Neural cell (in vitro differentiated cells): ENCODE results near the gene NAA20. TPM values are rescaled to one million over a fixed set of nuclear protein-coding genes. Genes with fewer than 3 reads are reported as not detected.

ENCODE experiments used
- H2AFZ ChIP-seq: fragments of 200-600, 300-800 bp; sonication (generic), shearing (Covaris generic); 2 replicates; pipeline ENCODE4 v1.6.0; 2014; ENCODE audit warnings: low read depth, mild to moderate bottlenecking, antibody characterized with exemption, low read length, moderate library complexity
- H3F3A ChIP-seq: fragments of 200-600 bp; shearing (Covaris generic); 2 replicates; pipeline ENCODE4 v1.6.1; 2016; ENCODE audit warnings: mild to moderate bottlenecking, moderate library complexity, mixed read lengths, antibody characterized with exemption, low read length; ENCODE audit not compliant: insufficient read depth, poor library complexity, severe bottlenecking
- H3K27ac ChIP-seq: fragments of 200-600, 300-800 bp; sonication (generic), shearing (Covaris generic); 2 replicates; pipeline ENCODE4 v1.5.1; 2014; ENCODE audit warnings: mild to moderate bottlenecking, low read length, moderate library complexity
- H3K27me3 ChIP-seq: fragments of 300-800, 200-600 bp; sonication (generic), shearing (Covaris generic); 2 replicates; pipeline ENCODE4 v1.6.0; 2014; ENCODE audit warnings: mild to moderate bottlenecking, low read depth, low read length, moderate library complexity; ENCODE audit not compliant: insufficient read depth
- H3K36me3 ChIP-seq: fragments of 300-800, 200-600 bp; sonication (generic), shearing (Covaris generic); 2 replicates; pipeline ENCODE4 v1.5.1; 2014; ENCODE audit warnings: mild to moderate bottlenecking, antibody characterized with exemption, low read length, moderate library complexity; ENCODE audit not compliant: insufficient read depth
- H3K4me2 ChIP-seq: fragments of 300-800, 200-600 bp; sonication (generic), shearing (Covaris generic); 2 replicates; pipeline ENCODE4 v1.6.0; 2014; ENCODE audit warnings: mild to moderate bottlenecking, low read length
- H3K4me3 ChIP-seq: fragments of 300-800, 200-600 bp; sonication (generic), shearing (Covaris generic); 2 replicates; pipeline ENCODE4 v1.5.1; 2014; ENCODE audit warnings: mild to moderate bottlenecking, low read length, moderate library complexity
- H3K79me2 ChIP-seq: fragments of 200-600 bp; shearing (Covaris generic); replicated peaks from 2 replicates; pipeline ENCODE4 v1.6.0; 2014; ENCODE audit warnings: mild to moderate bottlenecking, low read length, moderate library complexity; ENCODE audit not compliant: insufficient read depth
- H3K9ac ChIP-seq: fragments of 300-800, 200-600 bp; sonication (generic), shearing (Covaris generic); 2 replicates; pipeline ENCODE4 v1.6.1; 2016; ENCODE audit warnings: mild to moderate bottlenecking, low read length, mixed read lengths
- H3K9me2 ChIP-seq: fragments of 200-600 bp; shearing (Covaris generic); 2 replicates; pipeline ENCODE4 v1.6.1; 2016; ENCODE audit warnings: mild to moderate bottlenecking, low read length, mixed read lengths; ENCODE audit not compliant: insufficient read depth
- H3K9me3 ChIP-seq: fragments of 200-600, 300-800 bp; sonication (generic), shearing (Covaris generic); 2 replicates; pipeline ENCODE4 v1.6.1; 2016; ENCODE audit warnings: mild to moderate bottlenecking, mixed run types, low read length, moderate library complexity, mixed read lengths
- H4K20me1 ChIP-seq: fragments of 200-600 bp; shearing (Covaris generic); 2 replicates; pipeline ENCODE4 v1.6.1; 2016; ENCODE audit warnings: mild to moderate bottlenecking, mixed run types; ENCODE audit not compliant: insufficient read depth
- CTCF ChIP-seq: fragments of 450-650 bp; IDR thresholded peaks from 2 replicates; pipeline ENCODE4 v1.5.1; 2014; ENCODE audit warnings: antibody characterized with exemption, mild to moderate bottlenecking, moderate library complexity; ENCODE audit not compliant: poor library complexity, severe bottlenecking
- EP300 ChIP-seq: fragments of 450-650 bp; conservative IDR thresholded peaks from 2 replicates; pipeline ENCODE4 v1.6.1; 2014; ENCODE audit warnings: antibody characterized with exemption, mild to moderate bottlenecking, moderate library complexity; ENCODE audit not compliant: poor library complexity, severe bottlenecking
- EZH2 ChIP-seq: fragments of 200-600, 300-800 bp; shearing (Covaris generic), sonication (generic); IDR thresholded peaks from 2 replicates; pipeline ENCODE4 v1.6.1; 2014; ENCODE audit warnings: antibody characterized with exemption, low read length, borderline replicate concordance, mild to moderate bottlenecking; ENCODE audit not compliant: insufficient read depth, poor library complexity, severe bottlenecking
- MXI1 ChIP-seq: fragments of 450-650 bp; conservative IDR thresholded peaks from 2 replicates; pipeline ENCODE4 v1.6.1; 2014; ENCODE audit warnings: antibody characterized with exemption, mild to moderate bottlenecking; ENCODE audit not compliant: poor library complexity, severe bottlenecking
- POLR2AphosphoS5 ChIP-seq: IDR thresholded peaks from 2 replicates; pipeline ENCODE4 v1.6.1; 2012
- RAD21 ChIP-seq: fragments of 450-650 bp; conservative IDR thresholded peaks from 2 replicates; pipeline ENCODE4 v1.6.1; 2014; ENCODE audit warnings: antibody characterized with exemption, mild to moderate bottlenecking, moderate library complexity
- REST ChIP-seq: IDR thresholded peaks from 2 replicates; pipeline ENCODE4 v1.6.1; 2012; ENCODE audit warnings: borderline replicate concordance
- SMC3 ChIP-seq: fragments of 450-650 bp; conservative IDR thresholded peaks from 2 replicates; pipeline ENCODE4 v1.6.1; 2014; ENCODE audit warnings: antibody characterized with exemption, mild to moderate bottlenecking, moderate library complexity; ENCODE audit not compliant: poor library complexity
- TAF1 ChIP-seq: IDR thresholded peaks from 2 replicates; pipeline ENCODE4 v1.6.1; 2012; ENCODE audit warnings: low read depth
- polyA plus RNA-seq: library from polyadenylated mRNA; depleted of rRNA; stranded (reverse); fragments of >200 nt; gene quantifications from 2 replicates; pipeline ENCODE4 v1.2.3, GENCODE V29; 2014

The NAA20 gene
- polyA plus RNA-seq, 1 donor from 2014 or later, result 48.9 TPM

- no peaks in the 10 kb centered on the region for H3K9me3 ChIP-seq
- no peaks in the 10 kb centered on the region for H3K79me2 ChIP-seq
- no peak overlapping the region for H3K27ac ChIP-seq
- no peak overlapping the region for H3K9ac ChIP-seq
- H3K4me2 ChIP-seq, result no peak overlapping the region
- H3K4me3 ChIP-seq, result no peak overlapping the region
- no peaks in the 10 kb centered on the region for H3K36me3 ChIP-seq
- H3K27me3 ChIP-seq, result no peaks in the 10 kb centered on the region
- H4K20me1 ChIP-seq, result no peaks in the 10 kb centered on the region
- TF ChIP-seq REST, result no peak
- no peak for TF ChIP-seq EZH2
- no peak for TF ChIP-seq POLR2AphosphoS5
- no peak for TF ChIP-seq MXI1
- no peak for TF ChIP-seq CTCF
- no peak for TF ChIP-seq RAD21
- H3F3A ChIP-seq, result no peaks in the 10 kb centered on the region
- H3K9me2 ChIP-seq, result no peaks in the 10 kb centered on the region
- no peak overlapping the region for H2AFZ ChIP-seq
Observed at GRCh38 chr20:19993958-19994669, 23.0 kb upstream of the NAA20 start.

- Histone ChIP-seq H3K4me2 (no peak overlapping the region), H4K20me1 (no peaks in the 10 kb centered on the region), H2AFZ (no peak overlapping the region), H3K9ac (no peak overlapping the region), H3K4me3 (no peak overlapping the region), H3K36me3 (no peaks in the 10 kb centered on the region), H3F3A (no peaks in the 10 kb centered on the region), H3K27me3 (no peaks in the 10 kb centered on the region), H3K9me2 (no peaks in the 10 kb centered on the region), H3K27ac (no peak overlapping the region), H3K79me2 (no peaks in the 10 kb centered on the region), H3K9me3 (no peaks in the 10 kb centered on the region)
- TF ChIP-seq POLR2AphosphoS5, result no peak
- TF ChIP-seq EP300, result no peak
- peak; percentile 76 for TF ChIP-seq SMC3
- TF ChIP-seq MXI1, result no peak
- no peak for TF ChIP-seq TAF1
- peak; percentile 76 for TF ChIP-seq CTCF
- no peak for TF ChIP-seq EZH2
- peak; percentile 68 for TF ChIP-seq RAD21
- TF ChIP-seq REST, result no peak
Observed at GRCh38 chr20:19995220-19995863, 21.8 kb upstream of the NAA20 start.
